ENCODE measurements around the gene LCN15.

GRCh38 chr9:136789523-136789937 lies 25.2 kb upstream of the LCN15 start:
- no peak for TF ChIP-seq POLR2A (IDR thresholded peaks at IDR 0.05; ENCODE audit: low read length)
- no peak for TF ChIP-seq GATA1 (IDR thresholded peaks at IDR 0.05; ENCODE audit: low read depth, low read length)

Data from erythroblast (primary cell).